GM12873 (cell line): ENCODE results near the gene GDI1.

Experiments
- TF ChIP-seq, protein P1 (sequence below): IDR thresholded peaks from 2 replicates; pipeline ENCODE4 v1.5.1; 2012; ENCODE audit warnings: low read depth, mild to moderate bottlenecking, moderate library complexity, low read length, control low read depth; ENCODE audit not compliant: insufficient read depth; ENCODE audit errors: missing control alignments

GDI1 gene

DNA sequence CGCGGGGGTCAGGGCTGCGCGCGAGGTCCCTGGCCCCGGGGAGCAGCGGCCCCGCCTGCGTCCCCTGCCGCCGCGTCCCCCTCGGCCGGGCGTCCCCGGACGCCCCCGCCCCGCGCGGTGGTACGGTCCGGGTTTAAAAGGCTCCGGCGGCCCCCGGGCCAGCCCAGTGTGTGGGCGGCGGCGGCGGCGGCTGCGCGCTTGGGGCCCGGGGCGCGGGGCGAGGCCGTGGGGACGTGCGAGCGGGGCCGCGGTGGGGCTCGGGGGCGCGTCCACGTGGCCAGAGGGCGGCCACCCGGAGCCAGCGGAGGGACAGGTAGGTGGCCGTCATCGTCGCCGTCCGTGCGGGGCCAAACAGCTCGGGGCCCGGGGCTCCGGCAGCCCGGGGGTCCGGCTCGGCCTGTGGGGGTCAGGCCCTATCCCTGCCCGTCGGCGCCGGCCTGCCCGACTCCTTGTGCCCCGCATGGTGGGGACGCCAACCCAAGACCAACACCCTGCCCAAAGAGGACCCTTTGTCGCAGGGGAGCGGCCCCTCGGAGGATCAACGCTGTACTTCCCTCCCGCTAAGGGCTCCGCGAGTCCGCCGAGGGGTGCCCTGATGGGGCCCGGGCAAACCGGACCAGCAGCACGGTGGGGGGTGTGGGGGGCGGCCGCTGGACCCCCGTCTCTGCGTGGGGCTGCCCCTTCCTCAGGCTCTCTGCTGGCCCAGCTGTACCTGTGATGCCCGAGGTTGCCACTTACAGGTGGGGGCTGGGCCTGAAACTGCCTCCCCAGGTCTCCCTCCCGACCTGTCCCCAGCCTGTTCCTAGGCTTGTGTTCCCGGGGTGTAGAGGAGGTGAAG, 21.4 kb downstream of the GDI1 start, which contains the start of gene PLXNA3:
Gene PLXNA3 (plus strand): TSS at position 166 of the 838 bp plus-strand sequence. CDS start 1,903 bp downstream, outside the sequence.
- TF ChIP-seq, protein P1, sequence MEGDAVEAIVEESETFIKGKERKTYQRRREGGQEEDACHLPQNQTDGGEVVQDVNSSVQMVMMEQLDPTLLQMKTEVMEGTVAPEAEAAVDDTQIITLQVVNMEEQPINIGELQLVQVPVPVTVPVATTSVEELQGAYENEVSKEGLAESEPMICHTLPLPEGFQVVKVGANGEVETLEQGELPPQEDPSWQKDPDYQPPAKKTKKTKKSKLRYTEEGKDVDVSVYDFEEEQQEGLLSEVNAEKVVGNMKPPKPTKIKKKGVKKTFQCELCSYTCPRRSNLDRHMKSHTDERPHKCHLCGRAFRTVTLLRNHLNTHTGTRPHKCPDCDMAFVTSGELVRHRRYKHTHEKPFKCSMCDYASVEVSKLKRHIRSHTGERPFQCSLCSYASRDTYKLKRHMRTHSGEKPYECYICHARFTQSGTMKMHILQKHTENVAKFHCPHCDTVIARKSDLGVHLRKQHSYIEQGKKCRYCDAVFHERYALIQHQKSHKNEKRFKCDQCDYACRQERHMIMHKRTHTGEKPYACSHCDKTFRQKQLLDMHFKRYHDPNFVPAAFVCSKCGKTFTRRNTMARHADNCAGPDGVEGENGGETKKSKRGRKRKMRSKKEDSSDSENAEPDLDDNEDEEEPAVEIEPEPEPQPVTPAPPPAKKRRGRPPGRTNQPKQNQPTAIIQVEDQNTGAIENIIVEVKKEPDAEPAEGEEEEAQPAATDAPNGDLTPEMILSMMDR = no peak

DNA sequence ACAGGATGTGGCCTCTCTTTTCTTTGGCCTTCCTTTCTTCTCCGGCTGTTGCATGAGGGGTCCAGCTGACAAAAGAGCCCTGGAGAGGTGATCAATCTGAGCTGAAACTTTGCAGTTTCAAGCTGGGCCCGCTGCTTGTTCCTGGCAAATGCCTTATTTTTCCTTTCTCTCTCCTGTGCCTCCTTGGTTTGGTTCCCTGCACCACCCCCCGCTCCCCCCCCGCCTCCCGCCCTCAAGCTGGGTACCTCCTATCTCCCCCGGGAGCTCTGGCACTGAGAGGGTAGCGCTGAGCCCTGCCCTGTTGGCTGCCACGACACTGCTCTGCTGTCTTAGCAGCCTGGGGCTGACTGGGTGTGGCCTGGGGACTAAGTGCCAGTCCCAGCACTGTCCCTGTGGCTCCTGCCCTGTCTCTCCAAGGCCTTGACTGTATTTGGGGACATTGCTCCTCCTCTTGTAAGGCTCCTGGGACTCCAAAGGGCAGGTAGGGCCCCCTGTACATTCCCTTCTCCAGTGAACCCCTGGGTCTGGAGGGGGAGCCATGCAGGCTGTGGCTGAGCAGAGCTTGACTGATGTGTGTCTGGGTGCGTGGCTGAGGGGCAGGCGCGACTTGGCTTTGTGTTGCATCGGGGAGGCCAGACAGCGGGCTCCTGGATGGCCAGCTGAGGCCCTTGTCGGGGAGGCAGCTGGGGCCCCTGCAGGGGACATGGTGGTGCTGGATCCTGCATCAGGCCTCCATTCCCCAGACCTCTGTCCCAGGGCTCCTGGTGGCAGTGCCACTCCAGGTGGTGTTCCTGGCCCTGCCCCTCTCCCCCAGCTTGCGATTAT, 22.2 kb downstream of the GDI1 start:
- TF ChIP-seq, protein P1 = no peak

DNA sequence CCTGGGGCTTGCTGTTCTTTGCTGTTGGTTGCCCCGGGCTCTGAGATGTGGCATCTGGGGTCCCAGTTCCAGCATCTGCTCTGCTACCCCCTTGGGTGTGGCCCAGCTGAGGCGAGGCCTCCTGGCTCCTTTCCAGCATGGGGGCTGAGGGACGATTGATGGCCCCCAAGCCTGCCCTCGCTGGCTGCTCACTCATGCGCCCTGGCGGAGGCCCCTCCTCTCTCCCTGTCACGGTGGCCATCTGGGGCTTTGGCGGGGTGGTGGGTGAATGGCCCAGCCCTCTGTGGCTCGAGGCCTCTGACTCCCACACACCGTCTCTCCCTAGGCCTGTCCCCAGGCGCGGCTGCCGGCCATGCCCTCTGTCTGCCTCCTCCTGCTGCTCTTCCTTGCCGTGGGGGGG, 22.9 kb downstream of the GDI1 start:
- TF ChIP-seq, protein P1 = no peak

DNA sequence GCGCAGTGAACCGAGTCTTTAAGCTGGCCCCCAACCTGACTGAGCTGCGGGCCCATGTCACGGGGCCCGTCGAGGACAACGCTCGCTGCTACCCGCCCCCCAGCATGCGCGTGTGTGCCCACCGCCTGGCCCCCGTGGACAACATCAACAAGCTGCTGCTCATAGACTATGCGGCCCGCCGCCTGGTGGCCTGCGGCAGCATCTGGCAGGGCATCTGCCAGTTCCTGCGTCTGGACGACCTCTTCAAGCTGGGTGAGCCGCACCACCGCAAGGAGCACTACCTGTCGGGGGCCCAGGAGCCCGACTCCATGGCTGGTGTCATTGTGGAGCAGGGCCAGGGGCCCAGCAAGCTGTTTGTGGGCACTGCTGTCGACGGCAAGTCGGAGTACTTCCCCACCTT, 23.4 kb downstream of the GDI1 start:
- TF ChIP-seq, protein P1 = no peak

DNA sequence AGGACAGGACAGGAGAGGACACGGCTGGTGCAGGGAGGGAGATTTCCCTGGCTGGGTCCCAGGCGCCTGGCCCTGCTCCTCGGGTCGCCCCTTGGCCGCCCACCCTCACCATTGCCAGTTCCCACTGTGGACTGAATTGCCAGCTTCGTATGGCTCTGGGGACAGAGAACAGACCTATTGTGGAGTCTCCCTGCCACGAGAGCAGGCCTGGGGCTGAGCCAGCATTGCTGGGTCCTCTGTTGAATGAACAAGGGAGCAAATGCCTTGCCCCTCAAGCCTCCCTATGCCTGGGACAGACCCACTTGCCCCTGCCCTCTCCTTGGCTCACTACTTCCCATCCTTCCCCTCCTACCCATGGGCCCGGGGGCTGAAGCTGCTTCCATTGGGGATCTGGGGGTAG, 25.4 kb downstream of the GDI1 start:
- TF ChIP-seq, protein P1 = no peak

DNA sequence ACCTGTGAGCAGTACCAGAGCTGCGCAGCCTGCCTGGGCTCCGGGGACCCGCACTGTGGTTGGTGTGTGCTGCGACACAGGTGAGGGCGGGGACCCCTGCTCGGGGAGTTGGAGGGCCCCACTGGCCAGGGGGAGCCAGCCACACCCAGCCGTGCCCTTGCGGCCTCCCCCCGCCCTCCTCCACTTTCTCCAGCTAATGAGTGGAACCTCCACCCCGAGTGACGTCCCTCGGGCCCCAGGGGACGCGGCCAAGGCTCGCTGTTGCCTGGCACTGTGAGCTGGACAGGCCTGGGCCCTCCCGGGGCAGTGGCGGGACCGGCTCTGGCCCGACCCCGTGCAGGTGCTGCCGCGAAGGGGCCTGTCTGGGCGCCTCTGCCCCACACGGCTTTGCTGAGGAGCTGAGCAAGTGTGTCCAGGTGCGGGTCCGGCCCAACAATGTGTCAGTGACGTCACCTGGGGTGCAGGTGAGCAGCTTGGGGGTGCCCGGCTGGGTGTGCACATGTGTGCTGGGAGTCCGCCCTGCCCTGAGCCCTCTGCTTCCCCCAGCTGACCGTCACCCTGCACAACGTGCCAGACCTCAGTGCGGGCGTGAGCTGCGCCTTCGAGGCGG, 26.8 kb downstream of the GDI1 start:
- TF ChIP-seq, protein P1 = no peak
